Nephron progenitor cell (in vitro differentiated cells): ENCODE measurements around the gene CD1B.

Source experiments
- DNase-seq: peaks from one replicate; pipeline ENCODE4 v3.0.0; 2021
- H3K27ac Mint-ChIP-seq: 2 replicates; pipeline ENCODE4 v1.8.0; 2021; ENCODE audit warnings: mild to moderate bottlenecking, moderate library complexity, mixed read lengths
- H3K27me3 Mint-ChIP-seq: 2 replicates; pipeline ENCODE4 v1.8.0; 2021; ENCODE audit warnings: mild to moderate bottlenecking, low read depth, mixed read lengths; ENCODE audit not compliant: poor library complexity
- H3K36me3 Mint-ChIP-seq: 2 replicates; pipeline ENCODE4 v1.8.0; 2021; ENCODE audit warnings: low read depth, mixed read lengths
- H3K4me1 Mint-ChIP-seq: 2 replicates; pipeline ENCODE4 v1.8.0; 2021; ENCODE audit warnings: mixed read lengths
- H3K4me3 Mint-ChIP-seq: 2 replicates; pipeline ENCODE4 v1.8.0; 2021; ENCODE audit warnings: mild to moderate bottlenecking, moderate library complexity, mixed read lengths
- H3K9me3 Mint-ChIP-seq: 2 replicates; pipeline ENCODE4 v1.8.0; 2021; ENCODE audit warnings: mild to moderate bottlenecking, moderate library complexity, mixed read lengths
- CTCF ChIP-seq: fragments of 200-600 bp; sonication (generic); IDR thresholded peaks from 2 replicates; pipeline ENCODE4 v1.5.0; 2021; ENCODE audit warnings: antibody characterized with exemption

CD1B gene

GRCh38 chr1:158324395-158324794 is 6.9 kb downstream of the CD1B start:
- H3K27ac Mint-ChIP-seq, result no peak overlapping the region
- H3K9me3 Mint-ChIP-seq, result peaks cover 20% of the 10 kb centered on the region
- H3K4me1 Mint-ChIP-seq, result no peaks in the 10 kb centered on the region
- no peak for TF ChIP-seq CTCF
- no peak for DNase-seq
- H3K27me3 Mint-ChIP-seq, result peaks cover 8% of the 10 kb centered on the region
- H3K36me3 Mint-ChIP-seq, result no peaks in the 10 kb centered on the region
- H3K4me3 Mint-ChIP-seq, result no peak overlapping the region

- Mint-ChIP-seq H3K4me3 (no peak overlapping the region), H3K4me1 (no peaks in the 10 kb centered on the region), H3K27me3 (peaks cover 3% of the 10 kb centered on the region), H3K27ac (no peak overlapping the region), H3K9me3 (peaks cover 23% of the 10 kb centered on the region), H3K36me3 (no peaks in the 10 kb centered on the region)
- DNase-seq, result no peak
- no peak for TF ChIP-seq CTCF
Observed at GRCh38 chr1:158323866-158324265, 7.5 kb downstream of the CD1B start.

- Mint-ChIP-seq H3K4me1 (no peaks in the 10 kb centered on the region), H3K27me3 (peaks cover 9% of the 10 kb centered on the region), H3K36me3 (no peaks in the 10 kb centered on the region), H3K9me3 (peaks cover 51% of the 10 kb centered on the region), H3K27ac (no peak overlapping the region), H3K4me3 (no peak overlapping the region)
- no peak for TF ChIP-seq CTCF
- DNase-seq, result no peak
Observed at GRCh38 chr1:158311066-158311465, 20.3 kb downstream of the CD1B start.

GRCh38 chr1:158310623-158311022 is 20.7 kb downstream of the CD1B start:
- Mint-ChIP-seq H3K27ac (no peak overlapping the region), H3K4me3 (no peak overlapping the region), H3K36me3 (no peaks in the 10 kb centered on the region), H3K9me3 (peaks cover 47% of the 10 kb centered on the region), H3K27me3 (peaks cover 9% of the 10 kb centered on the region), H3K4me1 (no peaks in the 10 kb centered on the region)
- TF ChIP-seq CTCF, result no peak
- DNase-seq, result no peak

- H3K9me3 Mint-ChIP-seq, result peaks cover 7% of the 10 kb centered on the region
- DNase-seq, result no peak
- no peak for TF ChIP-seq CTCF
Observed at GRCh38 chr1:158295791-158296190, 35.5 kb downstream of the CD1B start.

GRCh38 chr1:158290321-158290844 is 40.9 kb downstream of the CD1B start:
- Mint-ChIP-seq H3K4me1 (no peaks in the 10 kb centered on the region), H3K27me3 (peaks cover 8% of the 10 kb centered on the region), H3K36me3 (no peaks in the 10 kb centered on the region), H3K9me3 (no peaks in the 10 kb centered on the region), H3K4me3 (no peak overlapping the region), H3K27ac (no peak overlapping the region)
- no peak for TF ChIP-seq CTCF
- DNase-seq, result no peak

More at GRCh38 chr1:158295791-158296190, 35.5 kb downstream of the CD1B start:
- no peaks in the 10 kb centered on the region for H3K4me1 Mint-ChIP-seq
- H3K27me3 Mint-ChIP-seq, result no peaks in the 10 kb centered on the region
- no peaks in the 10 kb centered on the region for H3K36me3 Mint-ChIP-seq
- H3K4me3 Mint-ChIP-seq, result no peak overlapping the region
- no peak overlapping the region for H3K27ac Mint-ChIP-seq
